ENCODE measurements around the gene MRPL33. TPM values are rescaled to one million over a fixed set of nuclear protein-coding genes. Genes with fewer than 3 reads are reported as not detected.

MRPL33 gene
- polyA plus RNA-seq (2013): 84.2 TPM

DNA sequence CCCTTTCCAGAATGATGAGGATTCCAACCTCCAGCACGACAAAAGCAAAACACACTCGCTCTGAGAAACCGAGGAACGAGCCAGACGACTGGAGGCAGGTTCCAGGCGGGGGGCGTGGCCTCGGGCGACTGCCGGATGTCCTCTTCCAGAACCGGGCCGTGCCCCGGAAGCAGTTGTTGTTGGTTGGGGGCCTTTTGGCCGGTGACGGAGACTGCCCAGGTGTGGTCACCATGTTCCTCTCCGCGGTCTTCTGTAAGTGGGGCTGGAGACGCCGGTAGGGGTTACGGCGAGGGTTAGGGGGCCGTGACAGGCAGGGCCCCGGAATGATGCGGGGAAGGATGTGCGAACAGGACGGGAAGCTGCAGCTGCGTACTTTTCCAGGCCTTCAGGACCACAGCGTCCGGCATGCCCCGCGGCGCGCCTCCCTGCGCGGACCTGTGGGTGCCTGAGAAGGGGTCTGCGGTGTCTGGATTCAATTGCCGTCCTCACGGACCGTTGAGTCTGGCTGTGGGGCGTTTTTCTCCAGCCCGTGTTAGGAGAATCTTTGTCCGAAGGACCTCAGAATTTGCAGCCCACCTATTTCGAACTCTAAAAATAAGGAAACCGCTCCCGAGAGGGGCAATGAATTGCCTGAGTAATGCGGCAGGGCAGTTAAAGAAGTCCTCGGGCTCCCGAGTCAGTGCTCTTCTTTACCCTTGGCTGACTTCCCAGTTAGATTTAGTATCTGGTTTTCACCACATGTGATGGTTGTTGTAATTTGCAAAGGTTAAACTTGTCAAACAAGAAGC, at the start of gene MRPL33:
Gene MRPL33 (plus strand): TSS at position 172 of the 788 bp plus-strand sequence. CDS start 59 bp downstream, at position 231.
- WGBS (ENCODE audit: insufficient coverage): 0% methylated on average over 41 of the region's 48 CpGs
- Histone ChIP-seq H3K9me3 (ENCODE audit: control extremely low read depth in 1 of 5, control insufficient read depth in 4 of 5, insufficient read depth in 2 of 5, low read depth in 1 of 5, low read length in 4 of 5) (no peaks in the 10 kb centered on the region), H3K4me1 (ENCODE audit: control extremely low read depth in 1 of 4, control insufficient read depth in 4 of 4, insufficient read depth in 4 of 4, low read length in 3 of 4) (peaks cover 8 to 28% (median 17%) of the 10 kb centered on the region in 4 experiments), H3K36me3 (ENCODE audit: control insufficient read depth in 4 of 4, insufficient read depth in 4 of 4, low read length in 3 of 4) (peaks cover 0 to 20% (median 12%) of the 10 kb centered on the region in 4 experiments), H3K27ac (ENCODE audit: insufficient read depth in 1 of 2, low read depth in 1 of 2, low read length in 2 of 2, poor library complexity in 1 of 2, severe bottlenecking in 2 of 2) (peak within 1 kb of the TSS; percentile 58 to 86), H3K4me3 (ENCODE audit: control insufficient read depth in 1 of 7, extremely low read depth in 1 of 7, insufficient read depth in 4 of 7, low read depth in 2 of 7, low read length in 6 of 7) (peak within 1 kb of the TSS; percentile 76 to 98 (median 90)), H3K27me3 (replicated peaks in 2 of 5; ENCODE audit: control insufficient read depth in 4 of 5, insufficient read depth in 5 of 5, low read length in 4 of 5) (peaks cover 0 to 7% (median 0%) of the 10 kb centered on the region in 5 experiments)
- POLR2A ChIA-PET: interaction anchor here (0.6 kb wide), 1 partner anchor 13 kb away, joined by 3 read pairs; no protein-coding TSS in a partner anchor
- CTCF ChIA-PET: interaction anchor here (0.9 to 1.1 kb wide), 2 partner anchors 13 to 17 kb away, joined by 3 read pairs; no protein-coding TSS in a partner anchor
- peak; percentile 84 to 89 (median 84) for DNase-seq

DNA sequence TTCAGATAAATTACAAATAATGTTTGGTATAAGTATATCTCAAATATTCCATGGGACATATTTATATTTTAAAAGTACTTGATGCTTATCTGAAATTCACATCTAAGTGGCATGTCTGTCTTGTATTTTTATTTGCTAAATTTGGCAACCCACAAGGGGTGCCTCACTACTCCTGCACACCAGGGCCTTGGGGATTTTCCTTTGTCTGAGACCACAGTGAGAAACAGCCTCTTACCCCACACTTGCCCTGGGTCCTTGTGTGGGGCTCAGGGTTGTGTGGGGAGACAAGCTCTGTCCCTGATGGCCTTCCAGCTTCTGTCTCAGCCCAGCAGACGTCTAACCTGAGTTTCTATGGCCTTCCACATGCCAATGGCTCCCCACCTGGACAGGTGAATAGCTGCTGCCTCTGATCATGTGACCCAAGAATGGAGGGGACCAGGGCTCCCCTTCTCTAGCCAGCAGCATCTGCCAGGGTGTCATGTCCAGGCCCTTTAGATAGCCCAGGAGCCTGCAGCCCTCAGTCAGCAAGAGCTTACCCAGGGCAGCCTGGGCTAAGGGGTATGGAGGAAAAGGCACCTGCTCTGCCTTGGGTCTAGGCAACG, 49.5 kb upstream of the MRPL33 start:
- CTCF ChIA-PET: interaction anchor here (1.3 to 2.5 kb wide), 4 partner anchors 9 to 33 kb away, joined by 3 to 10 read pairs (median 8); no protein-coding TSS in a partner anchor
- 89% methylated on average over 2 of the region's 2 CpGs for WGBS (ENCODE audit: insufficient coverage)

DNA sequence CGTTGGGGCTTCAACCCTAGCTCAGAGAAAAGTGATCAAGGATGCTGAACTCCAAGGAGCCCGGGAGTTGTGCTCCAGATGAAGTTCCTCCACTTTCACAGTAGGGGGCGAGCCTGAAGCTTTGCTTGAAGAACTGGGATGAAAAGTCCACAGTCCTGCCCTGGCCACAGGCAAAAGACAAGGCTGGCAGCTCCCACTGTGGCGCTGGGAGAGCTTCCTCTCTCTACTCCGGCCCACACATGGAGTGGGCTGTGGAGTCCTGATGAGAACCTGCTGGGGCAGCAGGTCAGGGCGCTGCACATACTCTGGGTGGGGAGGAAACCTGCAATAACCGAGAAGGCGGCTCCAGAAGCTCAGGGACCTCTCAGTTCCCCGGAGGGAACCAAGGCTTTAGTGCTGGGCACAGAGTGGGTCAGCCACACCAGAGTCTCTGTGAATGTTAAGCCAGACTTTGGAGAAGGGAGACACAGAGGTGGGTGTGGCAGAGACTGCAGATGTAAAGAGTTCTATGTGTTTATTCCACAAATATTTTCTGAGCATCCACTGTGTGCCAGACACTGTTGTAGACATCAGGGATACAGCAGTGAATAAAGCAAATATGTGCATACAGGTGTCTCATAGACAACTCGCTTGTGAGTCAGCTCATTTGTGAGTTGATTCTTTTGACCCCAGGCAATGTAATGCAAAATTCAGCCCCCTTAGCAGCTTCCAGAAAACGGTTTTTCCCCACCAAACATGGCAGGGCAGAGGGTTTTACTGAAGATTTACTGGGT, 48.0 kb upstream of the MRPL33 start:
- peak; percentile 39 to 63 (median 53) for DNase-seq
- 62% methylated on average over 11 of the region's 11 CpGs for WGBS (ENCODE audit: insufficient coverage)
- Histone ChIP-seq H3K27me3 (replicated peaks in 2 of 5; ENCODE audit: control insufficient read depth in 4 of 5, insufficient read depth in 5 of 5, low read length in 4 of 5) (peaks cover 0 to 5% (median 0%) of the 10 kb centered on the region in 5 experiments), H3K4me1 (ENCODE audit: control extremely low read depth in 1 of 4, control insufficient read depth in 4 of 4, insufficient read depth in 4 of 4, low read length in 3 of 4) (peaks cover 0 to 3% (median 1%) of the 10 kb centered on the region in 4 experiments), H3K4me3 (ENCODE audit: control insufficient read depth in 1 of 7, extremely low read depth in 1 of 7, insufficient read depth in 4 of 7, low read depth in 2 of 7, low read length in 6 of 7) (no peak overlapping the region), H3K36me3 (ENCODE audit: control insufficient read depth in 4 of 4, insufficient read depth in 4 of 4, low read length in 3 of 4) (no peaks in the 10 kb centered on the region), H3K27ac (ENCODE audit: insufficient read depth in 1 of 2, low read depth in 1 of 2, low read length in 2 of 2, poor library complexity in 1 of 2, severe bottlenecking in 2 of 2) (no peak overlapping the region), H3K9me3 (ENCODE audit: control extremely low read depth in 1 of 5, control insufficient read depth in 4 of 5, insufficient read depth in 2 of 5, low read depth in 1 of 5, low read length in 4 of 5) (no peaks in the 10 kb centered on the region)
- ChIA-PET CTCF (interaction anchor here (0.6 to 2.6 kb wide), 16 partner anchors 8 to 731 kb away, joined by 3 to 13 read pairs (median 4); no protein-coding TSS in a partner anchor), POLR2A (no interaction called here)

More for the DNA sequence above, 49.5 kb upstream of the MRPL33 start:
- Histone ChIP-seq H3K4me3 (ENCODE audit: control insufficient read depth in 1 of 7, extremely low read depth in 1 of 7, insufficient read depth in 4 of 7, low read depth in 2 of 7, low read length in 6 of 7) (no peak overlapping the region), H3K27me3 (replicated peaks in 2 of 5; ENCODE audit: control insufficient read depth in 4 of 5, insufficient read depth in 5 of 5, low read length in 4 of 5) (peaks cover 3 to 19% (median 5%) of the 10 kb centered on the region in 5 experiments), H3K4me1 (ENCODE audit: control extremely low read depth in 1 of 4, control insufficient read depth in 4 of 4, insufficient read depth in 4 of 4, low read length in 3 of 4) (no peaks in the 10 kb centered on the region), H3K9me3 (ENCODE audit: control extremely low read depth in 1 of 5, control insufficient read depth in 4 of 5, insufficient read depth in 2 of 5, low read depth in 1 of 5, low read length in 4 of 5) (no peaks in the 10 kb centered on the region), H3K36me3 (ENCODE audit: control insufficient read depth in 4 of 4, insufficient read depth in 4 of 4, low read length in 3 of 4) (no peaks in the 10 kb centered on the region), H3K27ac (ENCODE audit: insufficient read depth in 1 of 2, low read depth in 1 of 2, low read length in 2 of 2, poor library complexity in 1 of 2, severe bottlenecking in 2 of 2) (no peak overlapping the region)
- POLR2A ChIA-PET: no interaction called here
- DNase-seq: no peak

- POLR2A ChIA-PET: no interaction called here
- no peaks in the 10 kb centered on the region for H3K36me3 ChIP-seq (ENCODE audit: control insufficient read depth in 4 of 4, insufficient read depth in 4 of 4, low read length in 3 of 4)
- H3K27me3 ChIP-seq (replicated peaks in 2 of 5; ENCODE audit: control insufficient read depth in 4 of 5, insufficient read depth in 5 of 5, low read length in 4 of 5): peaks cover 0 to 4% (median 0%) of the 10 kb centered on the region in 5 experiments
- no peak overlapping the region for H3K27ac ChIP-seq (ENCODE audit: insufficient read depth in 1 of 2, low read depth in 1 of 2, low read length in 2 of 2, poor library complexity in 1 of 2, severe bottlenecking in 2 of 2)
- DNase-seq: no peak
- H3K9me3 ChIP-seq (ENCODE audit: control extremely low read depth in 1 of 5, control insufficient read depth in 4 of 5, insufficient read depth in 2 of 5, low read depth in 1 of 5, low read length in 4 of 5): no peaks in the 10 kb centered on the region
- 100% methylated on average over 1 of the region's 3 CpGs for WGBS (ENCODE audit: insufficient coverage)
- peaks cover 0 to 3% (median 1%) of the 10 kb centered on the region in 4 experiments for H3K4me1 ChIP-seq (ENCODE audit: control extremely low read depth in 1 of 4, control insufficient read depth in 4 of 4, insufficient read depth in 4 of 4, low read length in 3 of 4)
- CTCF ChIA-PET: interaction anchor here (0.9 to 2.6 kb wide), 11 partner anchors 7 to 730 kb away, joined by 3 to 13 read pairs (median 7); no protein-coding TSS in a partner anchor
- H3K4me3 ChIP-seq (ENCODE audit: control insufficient read depth in 1 of 7, extremely low read depth in 1 of 7, insufficient read depth in 4 of 7, low read depth in 2 of 7, low read length in 6 of 7): no peak overlapping the region
These were observed 47.3 kb upstream of the MRPL33 start for GRCh38 chr2:27724191-27724590.

- H3K9me3 ChIP-seq (ENCODE audit: control extremely low read depth in 1 of 5, control insufficient read depth in 4 of 5, insufficient read depth in 2 of 5, low read depth in 1 of 5, low read length in 4 of 5): no peaks in the 10 kb centered on the region
- POLR2A ChIA-PET: no interaction called here
- H3K27me3 ChIP-seq (replicated peaks in 2 of 5; ENCODE audit: control insufficient read depth in 4 of 5, insufficient read depth in 5 of 5, low read length in 4 of 5): no peaks in the 10 kb centered on the region
- no peak overlapping the region for H3K4me3 ChIP-seq (ENCODE audit: control insufficient read depth in 1 of 7, extremely low read depth in 1 of 7, insufficient read depth in 4 of 7, low read depth in 2 of 7, low read length in 6 of 7)
- 96% methylated on average over 3 of the region's 5 CpGs for WGBS (ENCODE audit: insufficient coverage)
- H3K27ac ChIP-seq (ENCODE audit: insufficient read depth in 1 of 2, low read depth in 1 of 2, low read length in 2 of 2, poor library complexity in 1 of 2, severe bottlenecking in 2 of 2): no peak overlapping the region
- DNase-seq: no peak
- CTCF ChIA-PET: interaction anchor here (1.1 to 2.6 kb wide), 5 partner anchors 12 to 730 kb away, joined by 3 to 13 read pairs (median 8); no protein-coding TSS in a partner anchor
- no peaks in the 10 kb centered on the region for H3K36me3 ChIP-seq (ENCODE audit: control insufficient read depth in 4 of 4, insufficient read depth in 4 of 4, low read length in 3 of 4)
- H3K4me1 ChIP-seq (ENCODE audit: control extremely low read depth in 1 of 4, control insufficient read depth in 4 of 4, insufficient read depth in 4 of 4, low read length in 3 of 4): peaks cover 0 to 3% (median 1%) of the 10 kb centered on the region in 4 experiments
These were observed 46.4 kb upstream of the MRPL33 start for GRCh38 chr2:27724905-27725701.

- Histone ChIP-seq H3K9me3 (ENCODE audit: control extremely low read depth in 1 of 5, control insufficient read depth in 4 of 5, insufficient read depth in 2 of 5, low read depth in 1 of 5, low read length in 4 of 5) (no peaks in the 10 kb centered on the region), H3K27ac (ENCODE audit: insufficient read depth in 1 of 2, low read depth in 1 of 2, low read length in 2 of 2, poor library complexity in 1 of 2, severe bottlenecking in 2 of 2) (no peak overlapping the region), H3K4me3 (ENCODE audit: control insufficient read depth in 1 of 7, extremely low read depth in 1 of 7, insufficient read depth in 4 of 7, low read depth in 2 of 7, low read length in 6 of 7) (no peak overlapping the region), H3K27me3 (replicated peaks in 2 of 5; ENCODE audit: control insufficient read depth in 4 of 5, insufficient read depth in 5 of 5, low read length in 4 of 5) (no peaks in the 10 kb centered on the region), H3K4me1 (ENCODE audit: control extremely low read depth in 1 of 4, control insufficient read depth in 4 of 4, insufficient read depth in 4 of 4, low read length in 3 of 4) (peaks cover 0 to 3% (median 1%) of the 10 kb centered on the region in 4 experiments), H3K36me3 (ENCODE audit: control insufficient read depth in 4 of 4, insufficient read depth in 4 of 4, low read length in 3 of 4) (no peaks in the 10 kb centered on the region)
- ChIA-PET CTCF (interaction anchor here (2.6 kb wide), 1 partner anchor 10 kb away, joined by 6 read pairs; no protein-coding TSS in a partner anchor), POLR2A (no interaction called here)
- WGBS (ENCODE audit: insufficient coverage): 62% methylated on average over 3 of the region's 9 CpGs
- DNase-seq: peak in 1 of 3 donors; percentile 7
These were observed 44.3 kb upstream of the MRPL33 start for GRCh38 chr2:27727257-27727656.

All from common myeloid progenitor, CD34-positive (primary cell).